WTC11 (cell line): ENCODE data around the gene TTC39B.

Source experiments
- CREB1 ChIP-seq: sonication (generic); formaldehyde crosslinking; IDR thresholded peaks from 2 replicates; pipeline ENCODE4 v1.8.0; 2023; ENCODE audit warnings: mild to moderate bottlenecking, missing genetic modification reagents
- GTF2I ChIP-seq: fragments of 250-450 bp; sonication (Bioruptor Pico); conservative IDR thresholded peaks from 2 replicates; pipeline ENCODE4 v1.4.0; 2021; ENCODE audit warnings: mild to moderate bottlenecking
- HMGA2 ChIP-seq: fragments of 250-450 bp; sonication (Bioruptor Pico); IDR thresholded peaks from 2 replicates; pipeline ENCODE4 v1.4.0; 2021; ENCODE audit warnings: mild to moderate bottlenecking, moderate library complexity
- IRF2 ChIP-seq: sonication (generic); formaldehyde crosslinking; IDR thresholded peaks from 2 replicates; pipeline ENCODE4 v1.8.0; 2022; ENCODE audit warnings: low read depth, missing genetic modification reagents, borderline replicate concordance
- OVOL2 ChIP-seq: fragments of 250-450 bp; sonication (Bioruptor Pico); IDR thresholded peaks from 2 replicates; pipeline ENCODE4 v1.9.0; 2021; ENCODE audit warnings: mild to moderate bottlenecking, borderline replicate concordance
- ZBTB21 ChIP-seq: sonication (generic); formaldehyde crosslinking; IDR thresholded peaks from 2 replicates; pipeline ENCODE4 v1.8.1; 2023; ENCODE audit warnings: mild to moderate bottlenecking, missing genetic modification reagents, borderline replicate concordance
- TF ChIP-seq, protein P1 (sequence below): fragments of 200-600 bp; IDR thresholded peaks from 2 replicates; pipeline ENCODE4 v1.8.0; 2022; ENCODE audit warnings: antibody characterized with exemption
- TF ChIP-seq, protein P2 (sequence below): sonication (generic); formaldehyde crosslinking; IDR thresholded peaks from 2 replicates; pipeline ENCODE4 v1.8.1; 2022; ENCODE audit warnings: low read depth, mild to moderate bottlenecking, moderate library complexity, missing genetic modification reagents, borderline replicate concordance
- TF ChIP-seq, protein P3 (sequence below): sonication (generic); formaldehyde crosslinking; IDR thresholded peaks from 2 replicates; pipeline ENCODE4 v1.8.1; 2022; ENCODE audit warnings: mild to moderate bottlenecking, moderate library complexity, missing genetic modification reagents
- TF ChIP-seq, protein P4 (sequence below): fragments of 250-450 bp; sonication (Bioruptor Pico); IDR thresholded peaks from 2 replicates; pipeline ENCODE4 v1.9.0; 2021; ENCODE audit warnings: mild to moderate bottlenecking
- TF ChIP-seq, protein P5 (sequence below): sonication (generic); formaldehyde crosslinking; conservative IDR thresholded peaks from 2 replicates; pipeline ENCODE4 v1.8.1; 2022; ENCODE audit warnings: mild to moderate bottlenecking, missing genetic modification reagents

DNA sequence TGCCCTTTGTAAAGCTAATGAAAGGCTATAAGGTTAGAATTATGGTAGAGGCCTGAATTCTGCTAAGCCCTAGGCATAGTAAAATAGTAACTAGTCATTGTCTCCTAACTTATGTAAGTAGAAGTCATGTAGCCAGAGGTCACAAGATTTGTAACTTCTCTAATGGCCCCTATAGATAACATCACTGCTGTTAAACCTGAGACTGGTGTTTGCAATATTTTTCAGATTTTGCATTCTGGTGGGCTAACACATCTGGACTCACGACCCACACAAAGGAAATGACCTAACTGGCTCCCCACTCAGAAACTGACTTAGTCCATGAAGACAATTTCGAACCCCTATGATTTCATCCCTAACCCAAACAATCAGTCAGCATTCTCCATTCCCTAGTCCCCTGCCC lies 37.2 kb upstream of the TTC39B start:
- TF ChIP-seq, protein P1, sequence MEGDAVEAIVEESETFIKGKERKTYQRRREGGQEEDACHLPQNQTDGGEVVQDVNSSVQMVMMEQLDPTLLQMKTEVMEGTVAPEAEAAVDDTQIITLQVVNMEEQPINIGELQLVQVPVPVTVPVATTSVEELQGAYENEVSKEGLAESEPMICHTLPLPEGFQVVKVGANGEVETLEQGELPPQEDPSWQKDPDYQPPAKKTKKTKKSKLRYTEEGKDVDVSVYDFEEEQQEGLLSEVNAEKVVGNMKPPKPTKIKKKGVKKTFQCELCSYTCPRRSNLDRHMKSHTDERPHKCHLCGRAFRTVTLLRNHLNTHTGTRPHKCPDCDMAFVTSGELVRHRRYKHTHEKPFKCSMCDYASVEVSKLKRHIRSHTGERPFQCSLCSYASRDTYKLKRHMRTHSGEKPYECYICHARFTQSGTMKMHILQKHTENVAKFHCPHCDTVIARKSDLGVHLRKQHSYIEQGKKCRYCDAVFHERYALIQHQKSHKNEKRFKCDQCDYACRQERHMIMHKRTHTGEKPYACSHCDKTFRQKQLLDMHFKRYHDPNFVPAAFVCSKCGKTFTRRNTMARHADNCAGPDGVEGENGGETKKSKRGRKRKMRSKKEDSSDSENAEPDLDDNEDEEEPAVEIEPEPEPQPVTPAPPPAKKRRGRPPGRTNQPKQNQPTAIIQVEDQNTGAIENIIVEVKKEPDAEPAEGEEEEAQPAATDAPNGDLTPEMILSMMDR, result no peak
- TF ChIP-seq, protein P2, sequence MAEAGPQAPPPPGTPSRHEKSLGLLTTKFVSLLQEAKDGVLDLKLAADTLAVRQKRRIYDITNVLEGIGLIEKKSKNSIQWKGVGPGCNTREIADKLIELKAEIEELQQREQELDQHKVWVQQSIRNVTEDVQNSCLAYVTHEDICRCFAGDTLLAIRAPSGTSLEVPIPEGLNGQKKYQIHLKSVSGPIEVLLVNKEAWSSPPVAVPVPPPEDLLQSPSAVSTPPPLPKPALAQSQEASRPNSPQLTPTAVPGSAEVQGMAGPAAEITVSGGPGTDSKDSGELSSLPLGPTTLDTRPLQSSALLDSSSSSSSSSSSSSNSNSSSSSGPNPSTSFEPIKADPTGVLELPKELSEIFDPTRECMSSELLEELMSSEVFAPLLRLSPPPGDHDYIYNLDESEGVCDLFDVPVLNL, result no peak
- TF ChIP-seq CREB1 (CRISPR knock-in tag) (no peak), ZBTB21 (CRISPR knock-in tag) (no peak), GTF2I (CRISPR knock-in tag) (no peak), HMGA2 (CRISPR knock-in tag) (no peak), OVOL2 (CRISPR knock-in tag) (no peak), IRF2 (CRISPR knock-in tag) (no peak)
- TF ChIP-seq, protein P3, sequence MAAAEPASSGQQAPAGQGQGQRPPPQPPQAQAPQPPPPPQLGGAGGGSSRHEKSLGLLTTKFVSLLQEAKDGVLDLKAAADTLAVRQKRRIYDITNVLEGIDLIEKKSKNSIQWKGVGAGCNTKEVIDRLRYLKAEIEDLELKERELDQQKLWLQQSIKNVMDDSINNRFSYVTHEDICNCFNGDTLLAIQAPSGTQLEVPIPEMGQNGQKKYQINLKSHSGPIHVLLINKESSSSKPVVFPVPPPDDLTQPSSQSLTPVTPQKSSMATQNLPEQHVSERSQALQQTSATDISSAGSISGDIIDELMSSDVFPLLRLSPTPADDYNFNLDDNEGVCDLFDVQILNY (CRISPR knock-in tag), result no peak
- TF ChIP-seq, protein P4, sequence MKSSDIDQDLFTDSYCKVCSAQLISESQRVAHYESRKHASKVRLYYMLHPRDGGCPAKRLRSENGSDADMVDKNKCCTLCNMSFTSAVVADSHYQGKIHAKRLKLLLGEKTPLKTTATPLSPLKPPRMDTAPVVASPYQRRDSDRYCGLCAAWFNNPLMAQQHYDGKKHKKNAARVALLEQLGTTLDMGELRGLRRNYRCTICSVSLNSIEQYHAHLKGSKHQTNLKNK (CRISPR knock-in tag), result no peak
- TF ChIP-seq, protein P5, sequence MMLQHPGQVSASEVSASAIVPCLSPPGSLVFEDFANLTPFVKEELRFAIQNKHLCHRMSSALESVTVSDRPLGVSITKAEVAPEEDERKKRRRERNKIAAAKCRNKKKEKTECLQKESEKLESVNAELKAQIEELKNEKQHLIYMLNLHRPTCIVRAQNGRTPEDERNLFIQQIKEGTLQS (CRISPR knock-in tag), result no peak
